Putamen (tissue), 1 donor: ENCODE results near the gene SYT6.
"Not testable (repeated sequence)": the region's sequence is repeated elsewhere in the genome, so short reads cannot be mapped to it uniquely, and the experiment has no call there.

Experiments used
- DNase-seq: peaks from one replicate; pipeline ENCODE4 v3.0.0-alpha.2; 2016; ENCODE audit warnings: low spot score

The SYT6 gene

DNA sequence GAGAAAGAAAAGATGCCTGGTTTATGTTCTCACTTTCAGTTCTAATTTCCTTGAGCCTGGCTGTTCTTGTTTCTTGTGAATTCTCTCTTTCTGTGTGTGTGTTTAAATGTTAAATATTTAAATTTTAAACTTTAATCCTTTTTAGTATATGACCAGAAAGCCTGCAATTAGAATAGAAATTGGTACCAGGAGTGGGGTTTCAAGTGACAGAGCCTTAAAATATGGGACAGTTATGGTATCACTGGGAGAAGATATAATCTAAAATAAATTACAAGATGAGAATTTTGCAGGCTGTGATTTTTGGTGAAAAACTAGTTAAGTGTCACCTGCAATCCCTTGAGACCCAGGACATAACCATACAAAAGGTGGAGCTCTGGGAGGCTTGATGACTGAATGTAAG lies 81.4 kb downstream of the SYT6 start:
- DNase-seq = no peak

DNA sequence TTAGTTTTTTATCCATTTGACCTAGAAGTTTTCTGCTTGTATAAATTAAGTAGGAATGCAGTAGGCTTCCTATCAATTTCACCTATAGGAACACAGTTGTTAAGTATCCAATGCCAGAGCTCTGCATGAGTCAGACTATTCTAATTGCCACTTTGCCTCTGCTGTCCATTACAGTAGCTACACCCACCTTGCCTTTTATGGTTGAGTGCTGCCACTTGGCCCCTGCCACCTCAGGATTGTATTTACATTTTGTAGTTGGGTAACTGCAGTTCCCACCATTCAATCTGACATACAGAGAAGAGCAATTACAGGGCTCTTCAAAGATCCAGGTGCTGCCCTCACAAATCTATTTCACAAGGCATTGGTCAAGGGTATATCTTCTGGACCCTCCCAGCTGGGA lies 83.9 kb downstream of the SYT6 start:
- not testable (repeated sequence) for DNase-seq

DNA sequence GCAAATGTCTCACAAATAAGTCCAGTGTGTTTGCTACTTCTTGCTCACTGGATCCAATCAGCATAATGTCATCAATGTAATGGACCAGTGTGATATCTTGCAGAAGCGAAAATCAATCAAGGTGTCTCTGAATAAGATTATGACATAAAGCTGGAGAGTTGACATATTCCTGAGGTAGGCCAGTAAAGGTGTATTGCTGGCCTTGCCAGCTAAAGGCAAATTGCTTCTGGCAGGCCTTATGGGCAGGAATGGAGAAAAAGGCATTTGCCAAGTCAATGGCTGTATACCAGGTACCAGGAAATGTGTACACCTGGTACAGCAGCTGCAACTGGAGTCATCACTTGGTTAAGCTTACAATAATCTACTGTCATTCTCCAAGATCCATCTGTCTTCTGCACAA lies 85.0 kb downstream of the SYT6 start:
- DNase-seq = not testable (repeated sequence)

DNA sequence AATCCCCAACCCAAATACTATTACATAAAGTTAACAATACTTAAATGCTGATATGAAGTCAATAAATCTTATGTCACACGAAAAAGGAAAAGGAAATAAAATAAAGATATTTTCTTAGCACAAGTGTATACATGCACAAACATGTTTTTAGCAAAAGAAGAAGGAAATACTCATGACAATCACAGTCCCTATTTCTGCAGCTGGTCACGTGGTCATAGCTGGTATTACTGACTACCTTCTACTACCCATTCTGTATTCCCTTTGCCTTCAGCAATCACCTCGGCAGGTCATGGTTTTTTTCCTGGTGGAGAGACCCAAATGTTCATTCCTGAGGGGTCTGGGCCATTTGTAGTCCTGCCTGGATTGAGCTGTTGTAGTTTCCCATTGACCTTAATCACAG lies 88.0 kb downstream of the SYT6 start:
- not testable (repeated sequence) for DNase-seq

DNA sequence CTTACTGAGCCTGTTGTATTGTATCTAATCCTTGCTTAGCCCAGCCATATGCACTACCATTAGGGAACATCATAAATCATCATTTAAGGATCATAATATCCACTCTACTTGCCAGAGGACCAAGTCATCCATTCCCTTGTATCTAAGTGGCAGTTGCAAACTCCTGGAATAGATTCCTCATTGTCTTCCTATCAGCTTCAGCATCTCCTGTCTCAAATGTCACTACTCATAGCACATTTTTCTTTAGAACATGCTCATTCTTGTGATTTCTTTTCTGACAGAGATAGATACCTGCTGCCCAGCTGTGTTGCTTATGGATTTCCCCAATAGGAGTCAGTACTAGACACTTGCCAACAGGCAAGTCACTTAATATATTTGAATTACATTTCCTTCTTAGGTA lies 90.1 kb downstream of the SYT6 start:
- no peak for DNase-seq

DNA sequence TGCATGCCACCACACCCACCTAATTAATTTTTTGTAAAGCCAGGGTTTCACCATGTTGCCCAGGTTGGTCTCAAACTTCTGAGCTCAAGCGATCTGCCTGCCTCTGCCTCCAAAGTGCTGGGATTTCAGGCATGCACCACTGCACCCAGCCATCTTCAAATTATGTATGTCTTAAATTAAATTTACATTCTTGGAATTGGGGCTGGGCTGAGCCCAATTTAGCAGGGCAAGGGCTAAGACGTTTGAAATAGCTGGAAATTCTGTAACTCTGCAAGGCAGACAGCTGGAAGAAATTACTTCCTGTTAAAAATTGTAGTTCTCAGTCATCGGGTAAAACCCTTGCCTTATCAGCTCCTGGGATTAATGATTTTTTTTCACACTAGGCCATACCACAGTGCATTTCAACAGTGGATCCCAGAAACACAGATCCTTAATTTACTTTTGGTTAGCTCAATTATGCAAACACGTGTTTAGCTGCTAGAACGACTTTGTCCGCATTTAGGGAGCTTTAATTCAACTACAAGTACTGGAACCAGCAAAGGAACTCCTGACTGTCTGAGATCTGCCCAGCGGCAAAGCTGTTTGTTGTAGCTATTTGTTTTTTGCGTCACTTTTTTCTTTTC lies 91.1 kb downstream of the SYT6 start:
- DNase-seq = no peak

DNA sequence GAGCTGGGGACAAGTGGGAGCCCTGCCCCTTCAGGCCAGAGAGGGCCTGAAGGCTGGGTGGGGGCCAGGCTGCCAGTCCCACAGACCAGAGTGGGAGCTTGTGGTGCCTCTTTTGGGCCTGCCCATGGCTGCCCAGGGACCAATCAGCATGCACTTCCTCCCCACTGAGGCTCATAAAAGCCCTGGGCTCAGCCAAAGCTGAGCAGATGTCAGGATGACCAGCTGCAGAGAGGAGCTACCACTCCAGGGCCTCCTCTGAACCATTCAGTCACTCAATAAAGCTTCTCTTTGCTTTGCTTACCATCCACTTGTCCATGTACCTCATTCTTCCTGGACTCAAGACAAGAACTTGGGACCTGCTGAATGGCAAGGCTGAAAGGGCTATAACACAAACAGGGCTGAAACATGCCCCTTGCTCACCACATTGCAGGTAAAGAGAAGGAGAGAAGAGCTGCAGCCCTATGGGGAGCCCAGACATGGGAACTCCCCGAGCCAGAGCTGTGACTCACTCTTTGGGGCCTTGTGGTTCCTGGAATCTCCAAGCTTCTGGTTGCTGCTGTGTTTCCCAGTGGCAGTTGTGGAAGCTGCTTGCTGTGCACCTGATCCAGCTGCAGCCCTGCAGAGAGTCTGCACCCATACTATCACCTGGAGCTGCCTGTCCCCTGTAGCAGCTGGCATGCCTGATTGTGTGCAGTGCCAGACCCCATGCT lies 92.4 kb downstream of the SYT6 start:
- DNase-seq = no peak

DNA sequence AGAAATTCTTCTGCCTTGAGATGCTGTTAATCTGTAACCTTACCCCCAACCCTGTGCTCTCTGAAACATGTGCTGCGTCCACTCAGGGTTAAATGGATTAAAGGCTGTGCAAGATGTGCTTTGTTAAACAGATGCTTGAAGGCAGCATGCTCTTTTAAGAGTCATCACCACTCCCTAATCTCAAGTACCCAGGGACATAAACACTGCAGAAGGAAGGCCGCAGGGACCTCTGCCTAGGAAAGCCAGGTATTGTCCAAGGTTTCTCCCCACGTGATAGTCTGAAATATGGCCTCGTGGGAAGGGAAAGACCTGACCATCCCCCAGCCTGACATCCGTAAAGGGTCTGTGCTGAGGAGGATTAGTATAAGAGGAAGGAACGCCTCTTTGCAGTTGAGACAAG lies 95.4 kb downstream of the SYT6 start:
- DNase-seq = not testable (repeated sequence)

DNA sequence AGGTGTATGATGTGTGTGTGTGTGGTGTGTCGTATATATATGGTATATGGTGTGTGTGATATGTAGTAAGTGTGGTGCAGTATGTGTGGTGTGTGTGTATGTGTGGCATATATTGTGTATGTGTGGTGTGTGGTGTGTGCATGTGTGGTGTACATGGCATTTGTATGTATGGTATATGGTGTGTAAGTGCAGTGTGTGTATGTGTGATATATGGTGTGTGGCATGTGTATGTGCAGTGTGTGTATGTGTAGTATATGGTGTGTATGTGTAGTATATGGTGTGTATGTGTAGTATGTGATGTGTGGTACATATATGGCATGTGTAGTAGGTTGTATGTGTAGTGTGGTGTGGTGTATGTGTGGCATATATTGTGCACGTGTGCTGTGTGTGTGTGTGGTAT lies 99.5 kb downstream of the SYT6 start:
- DNase-seq = no peak

DNA sequence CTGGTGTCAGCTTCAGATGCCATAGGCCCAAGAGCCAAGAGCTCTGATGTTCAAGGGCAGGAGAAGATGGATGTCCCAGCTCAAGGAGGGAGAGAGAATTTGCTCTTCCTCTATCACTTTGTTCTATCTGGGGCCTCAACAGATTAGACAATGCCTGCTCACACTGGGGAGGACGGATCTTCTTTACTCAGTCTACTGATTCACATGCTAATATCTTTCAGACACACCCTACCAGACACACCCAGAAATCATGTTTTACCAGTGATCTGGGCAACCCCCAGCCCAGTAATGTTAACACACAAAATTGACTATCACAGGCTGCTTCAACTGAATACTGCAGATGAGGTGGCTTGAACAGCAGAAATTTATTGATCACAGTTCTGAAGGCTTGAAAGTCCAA lies 105.4 kb downstream of the SYT6 start:
- DNase-seq = no peak

DNA sequence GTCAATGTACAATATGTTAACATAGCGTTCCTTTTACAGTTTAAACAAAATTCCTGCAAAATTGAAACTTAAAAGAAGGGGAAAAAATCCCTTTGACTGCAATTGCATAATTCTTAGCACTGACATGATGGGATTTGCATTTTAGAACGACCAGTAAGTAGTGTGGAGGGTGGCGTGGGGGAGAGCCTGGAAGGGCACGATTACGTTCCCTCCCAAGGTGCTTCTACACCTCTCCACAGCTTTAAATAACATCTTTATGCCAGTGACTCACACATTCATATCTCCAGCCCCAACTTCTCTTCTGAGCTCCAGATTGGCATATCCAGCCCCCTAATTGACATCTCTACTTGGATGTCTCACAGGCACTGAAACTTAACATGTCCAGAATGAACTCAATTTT lies 110.1 kb downstream of the SYT6 start:
- peak; percentile 72 for DNase-seq

DNA sequence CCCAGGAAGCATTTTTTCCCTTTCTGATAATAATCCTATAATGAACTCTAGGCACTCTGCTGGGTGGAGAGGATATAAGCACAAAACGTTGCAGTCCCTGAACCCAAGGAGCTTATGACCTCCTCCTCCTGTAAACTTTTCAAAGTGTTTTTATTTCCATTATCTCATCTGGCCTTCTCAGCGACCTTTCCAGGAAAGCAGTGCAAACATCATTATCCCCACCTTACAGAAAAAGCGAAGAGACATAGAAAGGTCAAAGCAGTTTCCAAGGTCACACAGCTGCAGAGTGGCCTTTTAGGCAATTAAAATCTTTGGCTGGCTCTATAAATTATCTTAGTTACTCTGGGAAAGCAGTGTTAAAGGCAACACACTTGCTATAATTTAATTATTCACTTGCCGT lies 110.6 kb downstream of the SYT6 start:
- no peak for DNase-seq

DNA sequence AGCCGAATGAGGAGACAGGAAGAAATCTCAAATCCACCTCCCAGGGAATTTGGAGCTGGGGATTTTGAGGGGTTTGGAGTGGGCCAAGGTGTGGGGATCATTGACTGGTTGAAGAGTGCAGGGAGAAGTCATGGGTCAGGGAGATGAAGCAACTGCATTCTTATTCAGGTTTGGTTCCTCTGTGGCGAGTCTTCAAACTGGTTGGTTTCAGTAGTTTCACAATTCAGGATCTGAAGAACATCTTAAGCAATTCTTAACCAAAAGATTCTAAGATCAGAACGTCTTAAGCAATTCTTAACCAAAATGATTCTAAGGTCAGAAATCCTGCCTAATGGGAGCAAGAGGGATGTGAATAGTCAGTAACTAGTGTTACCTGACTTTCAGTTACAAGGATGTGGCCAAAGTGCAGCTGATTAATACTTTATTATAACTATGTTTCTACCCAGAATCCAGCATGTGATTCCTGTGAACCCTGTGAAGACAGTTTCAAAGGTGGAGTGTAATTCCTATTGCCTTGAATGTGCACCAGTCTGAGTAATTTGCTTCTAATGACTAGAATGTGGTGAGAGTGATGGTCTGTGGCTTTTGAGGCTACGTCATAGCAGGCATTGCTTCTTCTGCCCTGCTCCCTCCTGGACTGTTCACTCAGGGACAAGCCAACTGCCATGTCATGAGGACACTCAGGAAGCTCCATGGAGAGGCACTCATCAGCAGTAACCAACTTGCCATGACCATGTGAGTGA lies 113.2 kb downstream of the SYT6 start:
- DNase-seq = no peak
